Fibroblast of lung (primary cell): ENCODE measurements around the gene PTF1A. TPM values are rescaled to one million over a fixed set of nuclear protein-coding genes. Genes with fewer than 3 reads are reported as not detected.

Source experiments
- DNase-seq, 2 donors: peaks; one replicate each; pipeline versions ENCODE4 v3.0.0 to v3.0.0-alpha.2; 2010; ENCODE audit warnings: low read depth in 2 of 2
- H2AFZ ChIP-seq: 2 replicates; pipeline ENCODE4 v1.5.1; 2012; ENCODE audit warnings: low read length, control low read depth, inconsistent platforms
- H3K27ac ChIP-seq: 2 replicates; pipeline ENCODE4 v1.5.1; 2011; ENCODE audit warnings: low read length, control low read depth; ENCODE audit not compliant: insufficient read depth
- H3K27me3 ChIP-seq: 2 replicates; pipeline ENCODE4 v1.5.1; 2011; ENCODE audit warnings: mild to moderate bottlenecking, low read length; ENCODE audit not compliant: control insufficient read depth, insufficient read depth
- H3K36me3 ChIP-seq: 2 replicates; pipeline ENCODE4 v1.5.1; 2011; ENCODE audit warnings: low read length; ENCODE audit not compliant: control insufficient read depth, insufficient read depth
- H3K4me1 ChIP-seq: 2 replicates; pipeline ENCODE4 v1.5.1; 2011; ENCODE audit warnings: low read length; ENCODE audit not compliant: control insufficient read depth, insufficient read depth; ENCODE audit errors: extremely low read depth
- H3K4me2 ChIP-seq: 2 replicates; pipeline ENCODE4 v1.5.1; 2011; ENCODE audit warnings: low read length, control low read depth; ENCODE audit not compliant: insufficient read depth; ENCODE audit errors: extremely low read depth
- H3K4me3 ChIP-seq, 4 experiments: fragments of 200-600 bp in 1 of 4; sonication (generic) in 1 of 4; replicated peaks in 1 of 4; 2 replicates each; pipeline ENCODE4 v1.5.1; 2011 to 2016; ENCODE audit warnings: low read length in 4 of 4, low read depth in 3 of 4, mild to moderate bottlenecking in 3 of 4, control low read depth in 2 of 4, inconsistent platforms in 1 of 4, mixed read lengths in 1 of 4; ENCODE audit not compliant: insufficient read depth in 1 of 4; ENCODE audit errors: control extremely low read depth in 1 of 4
- H3K79me2 ChIP-seq: 2 replicates; pipeline ENCODE4 v1.5.1; 2012; ENCODE audit warnings: mild to moderate bottlenecking, low read length, inconsistent platforms; ENCODE audit not compliant: control insufficient read depth, insufficient read depth
- H3K9ac ChIP-seq: 2 replicates; pipeline ENCODE4 v1.5.1; 2011; ENCODE audit warnings: mild to moderate bottlenecking, low read length, control low read depth; ENCODE audit not compliant: insufficient read depth
- H3K9me3 ChIP-seq: 2 replicates; pipeline ENCODE4 v1.5.1; 2012; ENCODE audit warnings: low read depth, low read length; ENCODE audit not compliant: control insufficient read depth, insufficient read depth
- H4K20me1 ChIP-seq: 2 replicates; pipeline ENCODE4 v1.5.1; 2011; ENCODE audit warnings: low read length; ENCODE audit not compliant: control insufficient read depth, insufficient read depth; ENCODE audit errors: extremely low read depth
- CTCF ChIP-seq, 2 donors: IDR thresholded peaks in 1 of 2; conservative IDR thresholded peaks in 1 of 2; 1 replicate in 1 of 2; 2 replicates in 1 of 2; pipeline ENCODE4 v1.5.1; 2011 to 2012; ENCODE audit warnings: low read length in 2 of 2, control low read depth in 1 of 2, inconsistent platforms in 1 of 2, low read depth in 1 of 2, mild to moderate bottlenecking in 1 of 2
- EZH2 ChIP-seq: IDR thresholded peaks from 2 replicates; pipeline ENCODE4 v1.5.1; 2012; ENCODE audit warnings: low read length, control low read depth, mild to moderate bottlenecking; ENCODE audit errors: missing control alignments
- polyA plus RNA-seq, 2 donors: library from polyadenylated mRNA; depleted of rRNA in 1 of 2; stranded (reverse) in 1 of 2; unstranded in 1 of 2; fragments of >200 nt; gene quantifications; 2 replicates each; pipeline ENCODE4 v1.2.1, GENCODE V29; 2011 to 2012; ENCODE audit warnings: missing spikeins in 1 of 2
- total RNA-seq: library from RNA; depleted of rRNA; stranded (reverse); fragments of >200 nt; gene quantifications from 2 replicates; pipeline ENCODE4 v1.2.1, GENCODE V29; 2014

PTF1A gene
- total and polyA plus RNA-seq, 2 donors (not counting 1 experiment from before 2014, with no cell fraction given) = not detected

GRCh38 chr10:23171232-23171876, 20.8 kb upstream of the PTF1A start:
- no peaks in the 10 kb centered on the region for H3K79me2 ChIP-seq
- H4K20me1 ChIP-seq = no peaks in the 10 kb centered on the region
- H3K27me3 ChIP-seq = peaks cover 17% of the 10 kb centered on the region
- H3K4me2 ChIP-seq = no peak overlapping the region
- H2AFZ ChIP-seq = no peak overlapping the region
- DNase-seq = peak; percentile 28 to 39
- no peaks in the 10 kb centered on the region for H3K9me3 ChIP-seq
- TF ChIP-seq EZH2 (peak; percentile 34), CTCF (conservative IDR thresholded peaks at IDR 0.05 in 1 of 2, IDR thresholded peaks at IDR 0.05 in 1 of 2; ENCODE audit: low read depth in 1 of 2, low read length in 2 of 2) (no peak)
- no peaks in the 10 kb centered on the region for H3K4me1 ChIP-seq
- H3K27ac ChIP-seq = no peak overlapping the region
- H3K9ac ChIP-seq = no peak overlapping the region
- H3K4me3 ChIP-seq = no peak overlapping the region
- no peaks in the 10 kb centered on the region for H3K36me3 ChIP-seq

GRCh38 chr10:23172429-23173213, 19.5 kb upstream of the PTF1A start:
- Histone ChIP-seq H3K9ac (no peak overlapping the region), H3K9me3 (no peaks in the 10 kb centered on the region), H3K79me2 (no peaks in the 10 kb centered on the region), H3K27ac (no peak overlapping the region), H3K4me3 (no peak overlapping the region), H4K20me1 (no peaks in the 10 kb centered on the region), H3K27me3 (peaks cover 17% of the 10 kb centered on the region), H3K36me3 (no peaks in the 10 kb centered on the region), H2AFZ (no peak overlapping the region), H3K4me2 (no peak overlapping the region), H3K4me1 (no peaks in the 10 kb centered on the region)
- no peak for TF ChIP-seq EZH2
- no peak for TF ChIP-seq CTCF (conservative IDR thresholded peaks at IDR 0.05 in 1 of 2, IDR thresholded peaks at IDR 0.05 in 1 of 2; ENCODE audit: low read depth in 1 of 2, low read length in 2 of 2)
- DNase-seq = no peak

GRCh38 chr10:23173214-23174073, 18.7 kb upstream of the PTF1A start:
- Histone ChIP-seq H3K27ac (no peak overlapping the region), H3K4me2 (no peak overlapping the region), H3K9ac (no peak overlapping the region), H3K9me3 (no peaks in the 10 kb centered on the region), H2AFZ (no peak overlapping the region), H3K27me3 (peaks cover 17% of the 10 kb centered on the region), H3K4me3 (no peak overlapping the region), H4K20me1 (no peaks in the 10 kb centered on the region), H3K36me3 (no peaks in the 10 kb centered on the region), H3K4me1 (no peaks in the 10 kb centered on the region), H3K79me2 (no peaks in the 10 kb centered on the region)
- DNase-seq = no peak
- no peak for TF ChIP-seq EZH2
- no peak for TF ChIP-seq CTCF (conservative IDR thresholded peaks at IDR 0.05 in 1 of 2, IDR thresholded peaks at IDR 0.05 in 1 of 2; ENCODE audit: low read depth in 1 of 2, low read length in 2 of 2)
